Small intestine (tissue), 7 donors: ENCODE measurements around the gene ENTPD8. TPM values are rescaled to one million over a fixed set of nuclear protein-coding genes. Genes with fewer than 3 reads are reported as not detected.
"Not testable (repeated sequence)": the region's sequence is repeated elsewhere in the genome, so short reads cannot be mapped to it uniquely, and the experiment has no call there.

ENCODE experiments used
- DNase-seq, 2 donors: peaks; one replicate each; pipeline versions ENCODE4 v3.0.0 to v3.0.0-alpha.2; 2013
- FAIRE-seq: peaks from 2 replicates; lab custom pipeline; 2012; peaks lifted over from hg19 to GRCh38; lab: Jason Lieb, UNC
- H3K27ac ChIP-seq, 3 donors: one replicate each; pipeline ENCODE4 v1.5.1; 2013; ENCODE audit warnings: low read length in 2 of 3, mild to moderate bottlenecking in 2 of 3, control low read depth in 1 of 3, inconsistent platforms in 1 of 3, low read depth in 1 of 3, moderate library complexity in 1 of 3
- H3K27me3 ChIP-seq, 3 donors: one replicate each; pipeline ENCODE4 v1.6.1; 2013; ENCODE audit warnings: low read length in 3 of 3, inconsistent platforms in 1 of 3; ENCODE audit not compliant: control insufficient read depth in 3 of 3, insufficient read depth in 3 of 3
- H3K36me3 ChIP-seq, 3 donors: one replicate each; pipeline ENCODE4 v1.6.1; 2013; ENCODE audit warnings: low read length in 3 of 3, inconsistent platforms in 1 of 3, low read depth in 1 of 3, mild to moderate bottlenecking in 1 of 3, moderate library complexity in 1 of 3; ENCODE audit not compliant: control insufficient read depth in 3 of 3, insufficient read depth in 2 of 3
- H3K4me1 ChIP-seq, 3 donors: one replicate each; pipeline ENCODE4 v1.6.1; 2013; ENCODE audit warnings: low read length in 2 of 3, inconsistent platforms in 1 of 3, low read depth in 1 of 3, mild to moderate bottlenecking in 1 of 3, moderate library complexity in 1 of 3; ENCODE audit not compliant: control insufficient read depth in 3 of 3, insufficient read depth in 2 of 3
- H3K4me3 ChIP-seq, 3 donors: one replicate each; pipeline ENCODE4 v1.5.1; 2013; ENCODE audit warnings: low read length in 3 of 3, control low read depth in 1 of 3, inconsistent platforms in 1 of 3, low read depth in 1 of 3, mild to moderate bottlenecking in 1 of 3, moderate library complexity in 1 of 3
- H3K9me3 ChIP-seq, 2 donors: one replicate each; pipeline ENCODE4 v1.6.1; 2013; ENCODE audit warnings: low read depth in 1 of 2, low read length in 1 of 2; ENCODE audit not compliant: control insufficient read depth in 2 of 2, insufficient read depth in 1 of 2
- WGBS, 3 donors: extraction: QIAGEN DNeasy Blood & Tissue Kit; methylation state at CpG; one replicate each; pipeline ENCODE4 v1.1.7; 2013; 5-methylcytosine and 5-hydroxymethylcytosine counted together
- polyA plus RNA-seq, 4 donors: library from polyadenylated mRNA; stranded (reverse) in 3 of 4; unstranded in 1 of 4; fragments of 200-250 nt in 3 of 4; fragments of 120-200 nt in 1 of 4; gene quantifications; one replicate each; pipeline versions ENCODE4 v1.2.1 to v1.2.3, GENCODE V29; 2013
- donor health status: healthy with polysubstance abuse.
- donor health status: control.
- donor health status: control.
- donor health status: Bipolar disorder and iron deficiency.
- donor health status: healthy.

Gene ENTPD8
- polyA plus RNA-seq, 4 donors = 15.9 to 85.4 (median 40.8) TPM

- Histone ChIP-seq H3K4me1 (peaks cover 2 to 20% (median 6%) of the 10 kb centered on the region in 3 donors), H3K36me3 (peaks cover 0 to 64% (median 6%) of the 10 kb centered on the region in 3 donors)
- not testable (repeated sequence) for FAIRE-seq, DNase-seq, H3K4me3 ChIP-seq, H3K9me3 ChIP-seq, H3K27ac ChIP-seq, H3K27me3 ChIP-seq
- WGBS, 3 donors = 55 to 96% (median 76%) methylated on average over 11 to 23 of the region's 31 CpGs
Observed at GRCh38 chr9:137451264-137452005, 10.3 kb upstream of the ENTPD8 start.

GRCh38 chr9:137450539-137451222, 9.5 kb upstream of the ENTPD8 start:
- WGBS, 3 donors = 69 to 80% (median 80%) methylated on average over 20 to 23 of the region's 24 CpGs
- peaks cover 2 to 25% (median 6%) of the 10 kb centered on the region in 3 donors for H3K4me1 ChIP-seq
- not testable (repeated sequence) for DNase-seq

GRCh38 chr9:137449931-137450538, 8.9 kb upstream of the ENTPD8 start:
- Histone ChIP-seq H3K9me3 (no peaks in the 10 kb centered on the region), H3K27ac (no peak overlapping the region), H3K4me3 (no peak overlapping the region), H3K4me1 (peaks cover 2 to 28% (median 6%) of the 10 kb centered on the region in 3 donors), H3K36me3 (peaks cover 0 to 50% (median 6%) of the 10 kb centered on the region in 3 donors), H3K27me3 (peaks cover 0 to 5% (median 0%) of the 10 kb centered on the region in 3 donors)
- WGBS, 3 donors = 75 to 81% (median 79%) methylated on average over 16 to 18 of the region's 18 CpGs
- DNase-seq (no peak), FAIRE-seq (no peak)

More at GRCh38 chr9:137450539-137451222, 9.5 kb upstream of the ENTPD8 start:
- not testable (repeated sequence) for H3K9me3 ChIP-seq, H3K4me3 ChIP-seq, H3K27me3 ChIP-seq, FAIRE-seq, H3K27ac ChIP-seq
- H3K36me3 ChIP-seq = peaks cover 0 to 56% (median 6%) of the 10 kb centered on the region in 3 donors

- H3K9me3 ChIP-seq = no peaks in the 10 kb centered on the region
- H3K4me3 ChIP-seq = no peak overlapping the region
- peaks cover 2 to 22% (median 2%) of the 10 kb centered on the region in 3 donors for H3K4me1 ChIP-seq
- no peak for FAIRE-seq
- no peak for DNase-seq
- H3K36me3 ChIP-seq = peaks cover 0 to 44% (median 6%) of the 10 kb centered on the region in 3 donors
- no peak overlapping the region for H3K27ac ChIP-seq
- 77 to 83% (median 80%) methylated on average over 35 to 36 of the region's 36 CpGs for WGBS, 3 donors
- H3K27me3 ChIP-seq = peaks cover 0 to 5% (median 0%) of the 10 kb centered on the region in 3 donors
Observed at GRCh38 chr9:137449081-137449844, 8.1 kb upstream of the ENTPD8 start.

GRCh38 chr9:137448602-137448962, 7.4 kb upstream of the ENTPD8 start:
- Histone ChIP-seq H3K27ac (no peak overlapping the region), H3K4me1 (peaks cover 2 to 19% (median 2%) of the 10 kb centered on the region in 3 donors), H3K9me3 (no peaks in the 10 kb centered on the region), H3K4me3 (no peak overlapping the region), H3K27me3 (peaks cover 0 to 5% (median 0%) of the 10 kb centered on the region in 3 donors), H3K36me3 (peaks cover 0 to 44% (median 6%) of the 10 kb centered on the region in 3 donors)
- DNase-seq (no peak), FAIRE-seq (no peak)
- 92 to 93% (median 93%) methylated on average over 7 to 16 of the region's 16 CpGs for WGBS, 3 donors

GRCh38 chr9:137447722-137448601, 6.8 kb upstream of the ENTPD8 start:
- H3K36me3 ChIP-seq = peaks cover 0 to 41% (median 6%) of the 10 kb centered on the region in 3 donors
- no peaks in the 10 kb centered on the region for H3K9me3 ChIP-seq
- no peak for FAIRE-seq
- no peak overlapping the region for H3K27ac ChIP-seq
- H3K27me3 ChIP-seq = peaks cover 0 to 5% (median 0%) of the 10 kb centered on the region in 3 donors
- WGBS, 3 donors = 85 to 88% (median 86%) methylated on average over 26 to 27 of the region's 27 CpGs
- H3K4me3 ChIP-seq = no peak overlapping the region
- DNase-seq = no peak
- peaks cover 0 to 13% (median 0%) of the 10 kb centered on the region in 3 donors for H3K4me1 ChIP-seq

GRCh38 chr9:137446851-137447471, 5.8 kb upstream of the ENTPD8 start:
- Histone ChIP-seq H3K9me3 (no peaks in the 10 kb centered on the region), H3K36me3 (peaks cover 0 to 31% (median 6%) of the 10 kb centered on the region in 3 donors), H3K27ac (no peak overlapping the region), H3K4me1 (peaks cover 0 to 17% (median 0%) of the 10 kb centered on the region in 3 donors), H3K27me3 (peaks cover 0 to 5% (median 0%) of the 10 kb centered on the region in 3 donors), H3K4me3 (no peak overlapping the region)
- no peak for DNase-seq
- FAIRE-seq = no peak
- WGBS, 3 donors = 74 to 77% (median 76%) methylated on average over 21 of the region's 21 CpGs
